Astrocyte of the hippocampus (primary cell): ENCODE data around the gene HS3ST2.
"Not testable (repeated sequence)": the region's sequence is repeated elsewhere in the genome, so short reads cannot be mapped to it uniquely, and the experiment has no call there.

Experiments used
- DNase-seq: peaks from one replicate; pipeline ENCODE4 v3.0.0; 2011; ENCODE audit warnings: low read depth, low spot score

The HS3ST2 gene

DNA sequence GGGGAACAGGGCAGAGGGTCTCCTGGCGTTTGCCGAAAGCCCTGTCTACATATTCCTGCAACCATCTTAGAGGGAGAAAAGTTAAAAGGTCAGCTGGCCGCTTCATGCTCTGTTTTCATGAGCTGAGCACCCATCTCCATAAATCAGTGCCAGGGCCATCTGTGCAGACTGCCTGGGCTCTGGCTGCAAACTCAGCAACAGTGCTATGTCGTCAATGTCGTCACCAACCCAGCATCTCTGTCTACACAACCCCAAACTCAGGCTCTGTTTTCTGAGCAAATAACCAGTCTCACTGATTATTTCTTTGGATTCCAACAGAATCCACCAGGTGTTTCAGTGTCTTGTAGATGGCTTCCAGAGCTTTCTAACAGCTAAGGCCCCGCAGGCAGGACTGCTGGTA is 65.0 kb downstream of the HS3ST2 start:
- no peak for DNase-seq

GRCh38 chr16:22879466-22879865 is 65.5 kb downstream of the HS3ST2 start:
- no peak for DNase-seq

- no peak for DNase-seq
Observed at GRCh38 chr16:22882981-22883380, 69.0 kb downstream of the HS3ST2 start.

DNA sequence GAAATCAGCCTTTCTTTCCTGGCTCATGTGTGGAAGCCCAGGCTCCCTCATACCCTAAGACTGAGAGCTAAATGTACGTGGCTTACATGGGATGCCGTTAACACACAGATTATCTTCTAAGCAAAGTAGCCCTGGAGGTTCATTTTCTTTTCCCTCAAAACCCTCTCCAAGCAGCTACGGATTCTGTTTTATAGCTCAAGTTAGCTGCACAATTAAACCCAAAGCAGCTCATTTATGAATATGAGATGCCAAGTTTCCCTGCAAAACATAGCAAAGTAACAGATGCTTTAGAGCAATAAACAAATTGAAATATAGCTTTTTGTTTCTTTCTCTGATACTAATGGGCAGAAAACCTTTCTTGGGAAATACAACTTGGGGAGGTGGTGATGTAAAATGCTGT is 72.0 kb downstream of the HS3ST2 start:
- DNase-seq: no peak

GRCh38 chr16:22886927-22887326 is 73.0 kb downstream of the HS3ST2 start:
- no peak for DNase-seq

GRCh38 chr16:22887445-22887844 is 73.5 kb downstream of the HS3ST2 start:
- DNase-seq: no peak

DNA sequence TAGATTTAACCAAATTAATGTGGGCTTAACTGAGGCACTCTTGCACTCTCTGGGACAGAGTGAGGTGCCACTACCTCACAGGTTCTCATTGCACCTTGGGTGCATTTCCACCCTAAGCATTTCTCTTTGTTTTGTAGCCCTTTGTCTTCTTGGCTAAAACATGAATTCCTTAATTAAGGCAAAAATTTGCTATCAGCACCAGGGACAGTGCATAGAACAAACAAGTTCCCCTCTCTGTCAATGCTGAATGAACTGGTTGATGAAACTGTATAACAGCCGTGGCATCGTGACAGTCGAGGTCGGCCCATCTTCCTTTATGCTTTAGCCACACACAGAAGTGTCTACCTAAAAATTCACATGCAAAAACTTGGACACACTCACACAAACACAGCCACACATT is 74.8 kb downstream of the HS3ST2 start:
- peak; percentile 14 for DNase-seq

- DNase-seq: no peak
Observed at GRCh38 chr16:22890976-22891375, 77.0 kb downstream of the HS3ST2 start.

- no peak for DNase-seq
Observed at GRCh38 chr16:22897184-22897583, 83.2 kb downstream of the HS3ST2 start.

DNA sequence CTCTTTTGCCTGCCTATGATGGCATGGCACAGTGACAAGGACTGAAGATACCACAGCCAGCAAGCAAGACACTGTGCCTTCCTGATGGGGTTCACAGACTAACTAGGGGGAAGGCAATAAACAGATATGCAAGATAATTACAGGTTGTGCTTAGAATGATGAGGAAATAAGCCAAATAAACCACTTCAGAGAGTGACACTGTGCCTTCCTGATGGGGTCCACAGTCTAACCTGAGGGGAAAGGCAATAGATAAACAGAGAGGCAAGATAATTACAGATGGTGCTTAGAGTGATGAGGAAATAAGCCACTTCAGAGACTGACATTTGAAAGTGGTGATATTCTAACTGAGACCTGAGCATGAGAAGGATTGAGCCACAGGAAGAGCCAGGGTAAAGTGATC is 84.2 kb downstream of the HS3ST2 start:
- DNase-seq: no peak

DNA sequence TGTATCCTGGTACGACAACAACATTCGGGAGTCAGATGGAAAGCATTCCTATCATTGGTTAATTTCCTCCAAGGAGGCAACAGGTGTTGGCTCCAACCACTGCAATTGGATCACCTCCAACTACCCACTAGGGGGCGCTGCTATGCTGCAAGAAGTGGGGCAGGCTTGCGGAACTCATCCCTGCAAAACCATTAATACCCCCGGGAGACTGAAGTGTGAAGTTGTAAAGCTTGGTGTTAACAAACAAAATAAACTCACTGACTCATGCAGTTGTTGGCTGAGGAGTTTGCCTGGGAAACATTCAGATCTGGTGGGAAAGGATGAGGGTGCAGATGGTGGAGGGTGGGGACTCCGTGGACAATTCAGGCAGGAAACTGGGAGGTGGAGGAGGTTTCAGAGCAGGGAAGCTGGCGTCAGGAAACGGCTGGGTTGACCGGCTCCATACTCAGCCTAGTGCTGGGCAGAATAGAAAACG is 84.9 kb downstream of the HS3ST2 start:
- peak; percentile 78 for DNase-seq

DNA sequence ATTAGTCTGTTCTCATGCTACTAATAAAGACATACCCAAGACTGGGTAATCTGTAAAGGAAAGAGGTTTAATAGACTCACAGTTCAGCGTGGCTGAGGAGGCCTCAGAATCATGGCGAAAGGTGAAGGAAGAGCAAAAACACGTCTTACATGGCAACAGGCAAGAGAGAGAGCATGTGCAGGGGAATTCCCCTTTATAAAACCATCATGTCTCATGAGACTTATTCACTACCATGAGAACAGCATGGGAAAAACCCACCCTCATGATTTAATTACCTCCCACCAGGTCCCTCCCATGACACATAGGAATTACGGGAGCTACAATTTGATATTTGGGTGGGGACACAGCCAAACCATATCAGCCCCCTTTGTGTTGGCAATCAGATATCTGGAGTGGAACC is 85.6 kb downstream of the HS3ST2 start:
- not testable (repeated sequence) for DNase-seq

DNA sequence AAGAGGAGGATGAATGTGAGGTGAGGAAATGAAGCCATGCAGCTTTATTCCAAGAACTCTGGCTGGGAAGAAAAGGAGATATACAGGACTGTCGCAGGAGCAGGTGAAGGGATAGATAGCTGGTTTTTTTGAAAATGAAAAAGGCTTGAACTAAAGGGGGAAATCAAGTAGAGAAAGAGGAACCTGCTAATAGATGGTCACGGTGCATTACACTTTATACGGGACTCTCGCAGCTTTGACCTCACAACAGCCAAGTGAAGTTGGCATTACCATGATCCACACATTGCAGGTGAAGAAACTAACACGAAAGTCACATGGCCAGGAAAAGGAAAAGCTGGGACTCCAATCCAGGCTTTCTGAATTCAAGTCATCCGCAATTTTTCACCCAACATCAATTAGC is 86.9 kb downstream of the HS3ST2 start:
- no peak for DNase-seq

GRCh38 chr16:22901563-22901962 is 87.6 kb downstream of the HS3ST2 start:
- DNase-seq: no peak

GRCh38 chr16:22903716-22904115 is 89.8 kb downstream of the HS3ST2 start:
- no peak for DNase-seq

- no peak for DNase-seq
Observed at GRCh38 chr16:22912654-22913053, 98.7 kb downstream of the HS3ST2 start.

GRCh38 chr16:22915003-22915402 is 101.0 kb downstream of the HS3ST2 start:
- DNase-seq: no peak

GRCh38 chr16:22923491-22923890 is 109.5 kb downstream of the HS3ST2 start:
- DNase-seq: no peak

GRCh38 chr16:22924492-22924891 is 110.5 kb downstream of the HS3ST2 start:
- DNase-seq: no peak

DNA sequence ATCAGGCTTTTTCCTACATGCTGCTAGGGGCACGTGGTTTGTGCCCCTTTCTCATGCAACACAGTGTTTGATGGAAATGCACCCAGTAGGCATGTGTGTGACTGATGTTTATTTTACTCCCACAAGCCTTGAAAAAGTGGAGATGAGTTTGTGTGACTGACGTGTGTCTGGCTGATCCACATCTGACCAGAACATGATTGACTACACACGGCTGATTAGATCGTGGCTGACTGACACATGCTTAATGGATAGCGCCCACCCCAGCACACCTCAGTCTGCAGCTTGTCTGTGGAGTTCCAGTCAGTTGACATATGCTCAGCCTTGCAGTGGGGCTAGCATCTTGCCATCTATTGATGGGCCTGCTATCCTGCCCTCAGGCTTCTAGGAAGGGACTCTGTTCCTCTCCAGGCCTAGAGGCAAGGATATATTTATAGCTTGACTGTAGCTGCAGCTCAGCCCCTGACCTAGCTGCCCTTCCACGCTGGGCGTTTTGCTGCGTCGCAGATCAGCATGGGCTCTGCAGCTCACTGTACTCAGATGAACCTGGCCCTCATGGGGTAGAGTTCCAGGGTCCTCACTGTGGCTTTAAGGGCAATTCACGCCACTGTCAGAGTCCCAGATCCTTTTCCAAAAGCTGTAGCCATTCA is 112.3 kb downstream of the HS3ST2 start:
- DNase-seq: no peak

GRCh38 chr16:22927306-22927705 is 113.3 kb downstream of the HS3ST2 start:
- no peak for DNase-seq

DNA sequence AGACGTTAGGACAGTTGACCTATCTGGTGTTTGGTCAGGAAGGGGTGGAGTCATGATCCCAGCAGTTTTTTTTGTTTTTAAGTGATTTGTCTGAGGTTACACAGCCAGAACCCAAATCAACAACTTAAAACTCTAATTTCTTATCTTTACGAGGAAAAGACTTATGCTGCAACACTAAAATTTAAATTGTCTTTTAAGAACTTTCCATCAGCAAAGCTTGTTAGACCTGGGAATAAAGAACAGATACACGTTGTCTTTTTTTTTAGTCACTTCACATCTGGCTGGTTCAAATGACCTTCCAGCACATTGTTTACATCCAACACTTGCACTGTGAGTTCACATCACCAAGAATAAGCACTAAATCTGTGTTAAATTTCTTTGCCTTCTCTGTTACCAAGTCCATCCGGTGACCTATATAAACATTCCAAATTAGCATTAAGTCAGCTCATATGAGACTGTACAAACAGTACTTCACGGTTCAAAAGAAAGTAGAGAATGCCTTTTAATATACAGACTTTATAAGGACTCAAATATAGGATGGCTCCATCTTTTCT is 115.0 kb downstream of the HS3ST2 start:
- no peak for DNase-seq

GRCh38 chr16:22929461-22929860 is 115.5 kb downstream of the HS3ST2 start:
- no peak for DNase-seq
